GM13976 (cell line): ENCODE data around the gene CBFA2T3.

Experiments used
- DNase-seq: peaks from one replicate; pipeline ENCODE4 v3.0.0; 2012; ENCODE audit warnings: low spot score
- CTCF ChIP-seq: IDR thresholded peaks from 2 replicates; pipeline ENCODE4 v1.5.1; 2012; ENCODE audit warnings: borderline replicate concordance, mild to moderate bottlenecking; ENCODE audit not compliant: insufficient read depth; ENCODE audit errors: extremely low read depth, missing control alignments, control extremely low read depth
- in situ Hi-C: fragments of 300-500 bp; cut with MboI; formaldehyde crosslinking; loops from one replicate; pipeline ENCODE4 v1.12.0; 2022; ENCODE audit warnings: low sequenced_read_pairs, mixed read lengths, inconsistent platforms; ENCODE audit not compliant: unreplicated experiment

CBFA2T3 gene

GRCh38 chr16:89022051-89022836, 45.2 kb upstream of the CBFA2T3 start:
- DNase-seq = no peak
- in situ Hi-C loops = no loop called here
- no peak for TF ChIP-seq CTCF

GRCh38 chr16:89020925-89021595, 44.1 kb upstream of the CBFA2T3 start:
- in situ Hi-C loops = no loop called here
- no peak for TF ChIP-seq CTCF
- no peak for DNase-seq

- no peak for TF ChIP-seq CTCF
- in situ Hi-C loops = no loop called here
- peak; percentile 82 for DNase-seq
Measured at GRCh38 chr16:89020068-89020924, 43.3 kb upstream of the CBFA2T3 start.

- DNase-seq = no peak
- in situ Hi-C loops = no loop called here
- TF ChIP-seq CTCF = no peak
Measured at GRCh38 chr16:89019511-89019910, 42.5 kb upstream of the CBFA2T3 start.

GRCh38 chr16:89018282-89019158, 41.5 kb upstream of the CBFA2T3 start:
- no peak for TF ChIP-seq CTCF
- DNase-seq = no peak
- in situ Hi-C loops = no loop called here
